GM18868 (cell line): ENCODE data around the gene TAF1L.

Experiments
- ATAC-seq: cut with Tn5 transposase; IDR thresholded peaks from one replicate; pipeline ENCODE4 v1.9.1; 2021; ENCODE audit warnings: mild to moderate bottlenecking, moderate library complexity; ENCODE audit not compliant: unreplicated experiment

The TAF1L gene

DNA sequence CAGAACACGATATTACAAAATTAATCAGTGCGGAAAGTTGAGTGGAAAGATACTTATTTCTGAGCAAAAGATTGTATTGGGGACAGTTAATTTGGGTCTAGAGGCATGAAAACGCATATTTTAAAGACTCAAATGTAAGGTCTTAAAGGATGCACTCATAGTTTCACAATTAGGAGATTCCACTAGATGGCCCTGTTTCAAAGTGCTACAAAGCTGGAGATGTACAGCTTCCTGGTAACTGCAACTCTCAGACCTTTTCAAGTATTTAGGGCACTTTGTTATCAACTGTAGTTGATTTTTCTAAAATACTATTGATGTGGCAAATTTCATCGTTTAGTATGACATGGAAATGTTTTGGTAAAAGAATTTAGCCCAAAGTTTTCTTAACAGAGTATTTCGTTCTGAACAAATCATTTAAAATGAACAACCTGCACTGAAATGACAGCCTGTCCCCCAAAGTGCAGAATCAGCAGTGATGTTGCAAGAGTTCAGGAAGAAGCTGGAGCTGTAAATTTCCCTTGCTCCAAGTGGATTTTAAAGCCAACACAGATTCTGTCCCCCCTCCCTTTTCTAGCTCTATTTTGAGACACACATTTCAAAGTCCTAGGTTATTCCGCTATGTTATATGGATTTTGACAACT is 46.3 kb downstream of the TAF1L start:
- ATAC-seq = peak; percentile 76

DNA sequence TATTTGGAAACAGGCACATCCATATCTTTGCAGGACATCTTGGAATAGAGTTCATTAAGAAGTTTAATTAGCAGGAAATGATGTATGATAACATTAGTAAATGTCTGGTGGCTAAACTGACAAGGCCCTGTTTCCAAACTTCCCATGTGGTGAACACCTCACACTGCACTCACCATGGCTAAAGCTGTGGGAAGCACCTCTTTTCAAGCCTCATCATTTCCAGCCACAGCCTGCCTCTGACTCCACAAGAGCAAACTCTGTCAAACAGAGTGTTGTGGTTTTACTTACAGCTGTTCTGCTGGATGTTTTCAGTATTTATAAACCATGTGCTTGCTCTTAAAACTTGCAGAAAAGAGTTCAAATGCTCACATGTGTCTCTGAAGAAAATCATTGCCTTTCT is 47.6 kb downstream of the TAF1L start:
- ATAC-seq = peak; percentile 72

DNA sequence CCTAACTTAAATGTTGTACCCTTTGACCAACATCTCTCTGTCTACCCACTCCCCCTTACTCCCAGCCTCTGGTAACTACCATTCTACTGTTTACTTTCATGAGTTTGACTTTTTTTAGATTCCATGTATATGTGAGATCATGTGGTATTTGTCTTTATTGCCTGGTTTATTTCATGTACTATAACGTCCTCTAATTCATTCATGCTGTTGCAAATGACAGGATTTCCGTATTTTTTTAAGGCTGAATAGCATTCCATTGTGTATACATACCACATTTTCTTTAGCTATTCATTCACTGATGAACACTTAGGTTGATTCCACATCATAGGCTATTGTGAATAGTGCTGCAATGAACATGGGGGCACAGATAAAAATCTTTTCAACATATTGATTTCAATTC is 50.7 kb downstream of the TAF1L start:
- ATAC-seq = no peak

DNA sequence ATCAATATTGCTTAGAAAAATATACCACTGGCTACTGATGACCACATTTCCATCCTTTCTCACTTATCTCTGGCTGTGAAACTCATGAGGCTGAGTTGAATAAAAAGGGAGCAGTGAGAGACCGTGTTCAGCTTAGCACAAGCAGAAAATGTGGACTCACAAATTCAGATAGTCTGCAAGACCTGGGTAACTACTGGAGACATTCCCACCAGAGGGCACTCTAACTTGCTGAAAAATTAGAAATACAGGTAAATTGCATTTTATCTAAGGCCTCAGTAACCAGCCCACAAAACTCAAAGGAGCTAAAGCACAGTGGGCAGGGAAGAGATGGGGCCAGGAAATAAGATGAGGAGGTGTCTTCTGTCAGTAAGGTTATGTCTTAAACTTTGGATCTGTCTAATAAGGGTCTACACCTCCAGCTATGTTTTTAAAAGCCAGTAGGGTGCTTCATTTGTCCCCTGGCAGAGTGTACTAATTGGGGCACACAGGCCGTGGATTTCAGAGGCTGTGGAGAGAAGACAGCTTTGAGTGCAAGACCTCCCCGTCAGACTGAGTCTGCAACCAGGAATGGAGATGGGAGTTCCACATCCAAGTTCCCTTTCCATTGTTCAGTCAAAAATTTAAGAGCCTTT is 53.8 kb downstream of the TAF1L start:
- ATAC-seq = peak; percentile 53

DNA sequence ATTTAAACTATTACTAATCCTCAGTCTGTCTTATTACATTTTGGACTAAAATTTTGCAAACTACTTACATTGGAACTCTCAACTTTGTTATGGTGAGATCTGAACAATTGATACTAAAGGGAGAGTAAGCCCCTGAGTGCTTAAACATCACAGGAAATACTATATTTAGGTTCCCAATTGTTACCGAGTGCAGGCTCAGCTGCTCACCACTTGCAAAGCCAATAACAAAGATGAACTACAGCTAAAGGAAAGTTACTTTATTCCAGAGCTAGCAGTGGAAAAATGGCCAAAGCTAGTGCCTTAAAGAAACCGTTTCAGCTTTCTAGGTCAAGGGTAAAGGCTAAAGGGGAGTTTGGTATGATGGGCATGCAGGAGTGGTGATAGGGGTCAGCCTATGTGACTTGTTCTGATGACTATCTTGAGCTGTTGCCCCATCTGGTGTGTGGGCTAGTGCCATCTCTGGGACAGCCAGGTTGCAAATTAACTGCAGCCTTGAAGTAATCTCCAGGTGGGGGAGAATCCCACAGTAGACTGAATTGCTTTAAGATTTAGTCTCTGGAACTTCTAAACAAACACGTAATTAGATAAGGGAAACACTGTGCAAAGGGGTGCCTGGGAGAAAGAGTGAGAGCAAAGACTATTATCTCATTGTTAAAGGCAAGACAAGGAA is 54.7 kb downstream of the TAF1L start:
- ATAC-seq = no peak

DNA sequence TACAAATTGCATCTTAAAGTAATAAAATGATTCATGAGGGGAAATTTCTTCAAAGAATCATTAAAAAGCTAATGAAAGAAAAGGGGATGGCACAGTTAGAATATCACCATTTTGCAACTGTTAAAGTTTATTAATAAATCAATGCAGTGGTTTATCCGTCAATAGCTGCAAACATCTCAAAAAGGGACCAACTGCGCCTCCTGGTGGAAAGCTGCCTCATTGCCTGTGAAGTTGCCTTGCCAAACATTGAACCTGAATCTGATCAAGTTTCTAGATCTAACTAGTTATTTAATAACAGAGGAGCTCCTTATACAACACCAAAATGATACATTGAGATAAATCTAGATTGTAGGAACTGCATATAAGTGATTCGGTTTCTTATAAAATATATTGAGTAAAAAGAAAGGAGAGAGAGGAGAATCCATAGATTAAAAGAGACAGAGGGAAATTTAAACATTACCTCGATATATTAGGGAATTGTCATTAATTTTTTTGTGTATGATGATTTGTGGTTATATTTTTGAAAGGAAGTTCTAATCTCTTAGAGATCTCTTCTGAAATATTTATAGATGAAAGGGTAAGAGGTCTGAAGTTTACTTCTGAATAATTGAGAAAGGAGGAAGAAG is 55.6 kb downstream of the TAF1L start:
- peak; percentile 55 for ATAC-seq
